ENCODE data around the gene CDHR2.

DNA sequence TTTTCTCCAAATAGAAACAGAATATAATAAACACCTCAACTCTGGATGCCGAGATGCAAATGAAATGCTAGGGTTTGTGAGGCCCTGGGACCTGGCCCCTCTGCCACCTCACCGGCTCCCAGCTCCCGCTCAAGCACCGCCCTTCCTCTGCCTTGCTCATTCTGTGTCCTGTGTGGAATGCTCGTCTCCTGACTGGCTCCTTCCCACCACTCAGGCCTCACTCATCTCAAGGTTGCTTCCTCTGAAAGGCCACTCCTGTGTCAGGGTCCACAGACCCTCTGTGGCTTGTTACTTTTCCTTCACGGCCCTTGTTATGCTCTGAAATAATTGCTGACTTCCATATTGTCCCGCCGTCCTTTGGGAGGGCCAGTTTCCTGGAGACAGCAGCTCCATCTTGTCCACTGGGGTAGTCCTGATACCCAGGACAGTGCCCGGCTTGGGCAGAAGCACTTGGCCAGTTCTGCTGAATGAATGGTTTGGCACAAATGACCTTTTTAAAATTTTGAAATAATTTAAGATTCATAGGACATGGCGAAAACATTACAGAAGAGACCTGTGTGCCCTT is 27.4 kb upstream of the CDHR2 start:
- TF ChIP-seq, protein P1, sequence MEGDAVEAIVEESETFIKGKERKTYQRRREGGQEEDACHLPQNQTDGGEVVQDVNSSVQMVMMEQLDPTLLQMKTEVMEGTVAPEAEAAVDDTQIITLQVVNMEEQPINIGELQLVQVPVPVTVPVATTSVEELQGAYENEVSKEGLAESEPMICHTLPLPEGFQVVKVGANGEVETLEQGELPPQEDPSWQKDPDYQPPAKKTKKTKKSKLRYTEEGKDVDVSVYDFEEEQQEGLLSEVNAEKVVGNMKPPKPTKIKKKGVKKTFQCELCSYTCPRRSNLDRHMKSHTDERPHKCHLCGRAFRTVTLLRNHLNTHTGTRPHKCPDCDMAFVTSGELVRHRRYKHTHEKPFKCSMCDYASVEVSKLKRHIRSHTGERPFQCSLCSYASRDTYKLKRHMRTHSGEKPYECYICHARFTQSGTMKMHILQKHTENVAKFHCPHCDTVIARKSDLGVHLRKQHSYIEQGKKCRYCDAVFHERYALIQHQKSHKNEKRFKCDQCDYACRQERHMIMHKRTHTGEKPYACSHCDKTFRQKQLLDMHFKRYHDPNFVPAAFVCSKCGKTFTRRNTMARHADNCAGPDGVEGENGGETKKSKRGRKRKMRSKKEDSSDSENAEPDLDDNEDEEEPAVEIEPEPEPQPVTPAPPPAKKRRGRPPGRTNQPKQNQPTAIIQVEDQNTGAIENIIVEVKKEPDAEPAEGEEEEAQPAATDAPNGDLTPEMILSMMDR (IDR thresholded peaks at IDR 0.05), result no peak
- TF ChIP-seq POLR2A (IDR thresholded peaks at IDR 0.05) (no peak), POLR2AphosphoS5 (IDR thresholded peaks at IDR 0.05) (no peak), EP300 (IDR thresholded peaks at IDR 0.05) (no peak)

Data from stomach (tissue), 4 donors.